ENCODE results near the gene NPM1. TPM values are rescaled to one million over a fixed set of nuclear protein-coding genes. Genes with fewer than 3 reads are reported as not detected.

Gene NPM1
- total RNA-seq, 1 experiment from 2014 or later: 1,998 TPM

- Histone ChIP-seq H3K4me1 (ENCODE audit: insufficient read depth, low read length, poor library complexity, severe bottlenecking) (no peaks in the 10 kb centered on the region), H3K27me3 (replicated peaks; ENCODE audit: insufficient read depth, low read depth, low read length, poor library complexity) (no peaks in the 10 kb centered on the region), H3K9me3 (ENCODE audit: low read depth, low read length, poor library complexity, severe bottlenecking) (no peaks in the 10 kb centered on the region), H3K27ac (ENCODE audit: low read depth, low read length, poor library complexity, severe bottlenecking) (no peak overlapping the region), H3K36me3 (ENCODE audit: insufficient read depth, low read length, poor library complexity, severe bottlenecking) (no peaks in the 10 kb centered on the region), H3K4me3 (ENCODE audit: low read depth, low read length, poor library complexity, severe bottlenecking) (no peak overlapping the region)
- intact Hi-C loops (cut with micrococcal nuclease; ENCODE audit: unreplicated experiment): no loop called here
- CTCF ChIA-PET: no interaction called here
- POLR2A ChIA-PET (ENCODE audit: low non-redundant PET): no interaction called here
- no peak for TF ChIP-seq EZH2 (IDR thresholded peaks at IDR 0.05; ENCODE audit: borderline replicate concordance, low read depth, low read length, poor library complexity, severe bottlenecking)
- TF ChIP-seq, protein P1, sequence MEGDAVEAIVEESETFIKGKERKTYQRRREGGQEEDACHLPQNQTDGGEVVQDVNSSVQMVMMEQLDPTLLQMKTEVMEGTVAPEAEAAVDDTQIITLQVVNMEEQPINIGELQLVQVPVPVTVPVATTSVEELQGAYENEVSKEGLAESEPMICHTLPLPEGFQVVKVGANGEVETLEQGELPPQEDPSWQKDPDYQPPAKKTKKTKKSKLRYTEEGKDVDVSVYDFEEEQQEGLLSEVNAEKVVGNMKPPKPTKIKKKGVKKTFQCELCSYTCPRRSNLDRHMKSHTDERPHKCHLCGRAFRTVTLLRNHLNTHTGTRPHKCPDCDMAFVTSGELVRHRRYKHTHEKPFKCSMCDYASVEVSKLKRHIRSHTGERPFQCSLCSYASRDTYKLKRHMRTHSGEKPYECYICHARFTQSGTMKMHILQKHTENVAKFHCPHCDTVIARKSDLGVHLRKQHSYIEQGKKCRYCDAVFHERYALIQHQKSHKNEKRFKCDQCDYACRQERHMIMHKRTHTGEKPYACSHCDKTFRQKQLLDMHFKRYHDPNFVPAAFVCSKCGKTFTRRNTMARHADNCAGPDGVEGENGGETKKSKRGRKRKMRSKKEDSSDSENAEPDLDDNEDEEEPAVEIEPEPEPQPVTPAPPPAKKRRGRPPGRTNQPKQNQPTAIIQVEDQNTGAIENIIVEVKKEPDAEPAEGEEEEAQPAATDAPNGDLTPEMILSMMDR (conservative IDR thresholded peaks at IDR 0.05; ENCODE audit: low read depth, low read length): no peak
- DNase-seq (ENCODE audit: low spot score): no peak
- no TSS peak for BruUV-seq (replicated peaks)
Observed at GRCh38 chr5:171437286-171437821, 49.7 kb downstream of the NPM1 start.

GRCh38 chr5:171438738-171439137 is 51.1 kb downstream of the NPM1 start:
- TF ChIP-seq, protein P1 (conservative IDR thresholded peaks at IDR 0.05; ENCODE audit: low read depth, low read length): no peak
- no peak for TF ChIP-seq EZH2 (IDR thresholded peaks at IDR 0.05; ENCODE audit: borderline replicate concordance, low read depth, low read length, poor library complexity, severe bottlenecking)
- no TSS peak for BruUV-seq (replicated peaks)
- Histone ChIP-seq H3K4me1 (ENCODE audit: insufficient read depth, low read length, poor library complexity, severe bottlenecking) (no peaks in the 10 kb centered on the region), H3K9me3 (ENCODE audit: low read depth, low read length, poor library complexity, severe bottlenecking) (no peaks in the 10 kb centered on the region), H3K27me3 (replicated peaks; ENCODE audit: insufficient read depth, low read depth, low read length, poor library complexity) (no peaks in the 10 kb centered on the region), H3K27ac (ENCODE audit: low read depth, low read length, poor library complexity, severe bottlenecking) (no peak overlapping the region), H3K4me3 (ENCODE audit: low read depth, low read length, poor library complexity, severe bottlenecking) (no peak overlapping the region), H3K36me3 (ENCODE audit: insufficient read depth, low read length, poor library complexity, severe bottlenecking) (no peaks in the 10 kb centered on the region)
- POLR2A ChIA-PET (ENCODE audit: low non-redundant PET): no interaction called here
- DNase-seq (ENCODE audit: low spot score): no peak
- intact Hi-C loops (cut with micrococcal nuclease; ENCODE audit: unreplicated experiment): no loop called here
- CTCF ChIA-PET: no interaction called here

DNA sequence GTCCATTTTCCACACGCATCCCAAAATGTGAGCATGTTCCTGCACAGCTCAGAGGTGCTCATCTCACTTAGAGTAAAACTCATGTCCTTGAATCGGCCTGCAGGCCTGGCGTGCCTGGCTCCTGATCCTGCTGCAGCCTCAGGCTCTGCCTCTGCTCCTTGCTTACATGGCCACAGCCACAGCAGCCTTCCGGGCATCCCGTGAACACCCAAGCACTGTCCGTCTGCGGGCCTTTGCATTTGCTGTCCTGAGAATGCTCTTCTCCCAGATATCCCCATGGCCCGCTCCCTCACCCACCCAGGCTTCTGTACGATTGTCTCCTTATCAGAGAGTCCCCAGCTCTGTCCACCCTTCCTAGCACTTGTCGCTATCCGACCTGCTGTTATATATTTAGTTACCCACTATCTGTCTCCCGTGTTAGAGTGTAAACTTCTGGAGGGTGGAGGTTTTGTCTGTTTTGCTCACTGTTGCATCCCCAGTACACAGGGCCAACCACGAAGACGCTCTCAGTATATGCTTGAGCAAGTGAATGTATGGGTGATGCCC is 53.7 kb downstream of the NPM1 start:
- intact Hi-C loops (cut with micrococcal nuclease; ENCODE audit: unreplicated experiment): no loop called here
- TF ChIP-seq, protein P1 (conservative IDR thresholded peaks at IDR 0.05; ENCODE audit: low read depth, low read length): no peak
- TF ChIP-seq EZH2 (IDR thresholded peaks at IDR 0.05; ENCODE audit: borderline replicate concordance, low read depth, low read length, poor library complexity, severe bottlenecking): no peak
- Histone ChIP-seq H3K27ac (ENCODE audit: low read depth, low read length, poor library complexity, severe bottlenecking) (no peak overlapping the region), H3K9me3 (ENCODE audit: low read depth, low read length, poor library complexity, severe bottlenecking) (no peaks in the 10 kb centered on the region), H3K4me3 (ENCODE audit: low read depth, low read length, poor library complexity, severe bottlenecking) (no peak overlapping the region), H3K4me1 (ENCODE audit: insufficient read depth, low read length, poor library complexity, severe bottlenecking) (no peaks in the 10 kb centered on the region), H3K36me3 (ENCODE audit: insufficient read depth, low read length, poor library complexity, severe bottlenecking) (no peaks in the 10 kb centered on the region), H3K27me3 (replicated peaks; ENCODE audit: insufficient read depth, low read depth, low read length, poor library complexity) (no peaks in the 10 kb centered on the region)
- ChIA-PET CTCF (no interaction called here), POLR2A (ENCODE audit: low non-redundant PET) (no interaction called here)
- no peak for DNase-seq (ENCODE audit: low spot score)
- no TSS peak for BruUV-seq (replicated peaks)
